SU-DHL-6 (cell line): ENCODE results near the gene XYLB.

Experiments used
- H2AFZ ChIP-seq: fragments of 200-600 bp; sonication (generic); 2 replicates; pipeline ENCODE4 v1.6.1; 2014; ENCODE audit warnings: low read depth, mild to moderate bottlenecking, moderate library complexity, mixed read lengths, antibody characterized with exemption, low read length; ENCODE audit not compliant: severe bottlenecking
- H3F3A ChIP-seq: fragments of 200-600 bp; shearing (Covaris generic); 2 replicates; pipeline ENCODE4 v1.6.0; 2016; ENCODE audit warnings: antibody characterized with exemption, mild to moderate bottlenecking; ENCODE audit not compliant: insufficient read depth
- H3K27ac ChIP-seq: fragments of 200-600 bp; sonication (generic); 2 replicates; pipeline ENCODE4 v1.5.1; 2016; ENCODE audit warnings: low read depth, mild to moderate bottlenecking, low read length, moderate library complexity, mixed read lengths
- H3K27me3 ChIP-seq: fragments of 200-600 bp; sonication (generic), shearing (Covaris generic); 2 replicates; pipeline ENCODE4 v1.6.0; 2014; ENCODE audit warnings: mild to moderate bottlenecking, low read length
- H3K36me3 ChIP-seq: fragments of 200-600 bp; sonication (generic); 2 replicates; pipeline ENCODE4 v1.6.1; 2014; ENCODE audit warnings: mild to moderate bottlenecking, low read length, mixed read lengths
- H3K4me2 ChIP-seq: fragments of 300-600, 200-600 bp; shearing (Covaris generic), sonication (generic); 2 replicates; pipeline ENCODE4 v1.6.0; 2014; ENCODE audit warnings: low read length, low read depth, mild to moderate bottlenecking; ENCODE audit not compliant: poor library complexity, severe bottlenecking
- H3K4me3 ChIP-seq: fragments of 200-600 bp; sonication (generic); 2 replicates; pipeline ENCODE4 v1.5.1; 2014; ENCODE audit warnings: antibody characterized with exemption, low read length, mild to moderate bottlenecking, mixed read lengths; ENCODE audit not compliant: insufficient read depth, poor library complexity, severe bottlenecking
- H3K79me2 ChIP-seq: fragments of 200-600 bp; sonication (generic); 2 replicates; pipeline ENCODE4 v1.6.1; 2014; ENCODE audit warnings: mild to moderate bottlenecking, low read length, moderate library complexity; ENCODE audit not compliant: insufficient read depth
- H3K9ac ChIP-seq: fragments of 200-600 bp; sonication (generic); 2 replicates; pipeline ENCODE4 v1.7.0; 2014; ENCODE audit warnings: mild to moderate bottlenecking, low read length
- H3K9me2 ChIP-seq: fragments of 200-600 bp; sonication (generic); replicated peaks from 2 replicates; pipeline ENCODE4 v1.6.1; 2014; ENCODE audit warnings: low read length; ENCODE audit not compliant: insufficient read depth
- H3K9me3 ChIP-seq: fragments of 200-600 bp; sonication (generic); 2 replicates; pipeline ENCODE4 v1.6.1; 2014; ENCODE audit warnings: low read length, mixed read lengths; ENCODE audit not compliant: insufficient read depth
- H4K20me1 ChIP-seq: fragments of 200-600 bp; sonication (generic); 2 replicates; pipeline ENCODE4 v1.6.1; 2014; ENCODE audit warnings: low read depth, mild to moderate bottlenecking, antibody characterized with exemption, low read length, moderate library complexity, mixed read lengths
- CTCF ChIP-seq: fragments of 200-600 bp; sonication (generic); IDR thresholded peaks from one replicate; pipeline ENCODE4 v1.5.1; 2017; ENCODE audit warnings: antibody characterized with exemption, mild to moderate bottlenecking, low read length, moderate library complexity; ENCODE audit not compliant: insufficient read depth, poor library complexity, severe bottlenecking
- EZH2phosphoT487 ChIP-seq: fragments of 200-600 bp; sonication (generic), shearing (Covaris generic); conservative IDR thresholded peaks from 2 replicates; pipeline ENCODE4 v1.6.1; 2018; ENCODE audit warnings: mild to moderate bottlenecking, antibody characterized with exemption, low read length, moderate library complexity, mixed read lengths

Gene XYLB

DNA sequence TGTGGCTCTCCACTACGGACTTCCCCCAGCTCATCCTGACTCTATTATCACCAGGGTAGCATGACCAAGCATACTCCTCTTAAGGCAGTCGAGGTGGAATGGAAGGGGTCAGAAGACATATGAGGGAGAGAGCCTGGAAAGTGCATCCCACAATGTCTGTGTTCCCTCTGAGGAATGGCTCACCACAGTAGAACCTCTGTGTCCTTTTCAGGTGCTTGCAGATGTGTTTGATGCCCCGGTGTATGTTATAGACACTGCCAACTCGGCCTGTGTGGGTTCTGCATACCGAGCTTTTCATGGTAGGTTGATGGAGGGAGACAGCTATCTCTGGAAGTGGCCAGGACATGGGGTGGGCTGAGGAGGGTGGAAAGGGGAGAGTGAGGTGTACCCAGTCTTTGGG is 50.3 kb downstream of the XYLB start:
- Histone ChIP-seq H3K9ac (no peak overlapping the region), H2AFZ (no peak overlapping the region), H3K9me3 (no peaks in the 10 kb centered on the region), H3F3A (no peaks in the 10 kb centered on the region), H3K9me2 (no peaks in the 10 kb centered on the region), H3K4me2 (no peak overlapping the region), H3K4me3 (no peak overlapping the region), H3K27ac (no peak overlapping the region), H4K20me1 (no peaks in the 10 kb centered on the region), H3K79me2 (no peaks in the 10 kb centered on the region), H3K36me3 (0 out of 2 replicates have a peak, but pooled peaks cover 2% of the 10 kb centered on the region), H3K27me3 (no peaks in the 10 kb centered on the region)
- TF ChIP-seq CTCF = no peak
- TF ChIP-seq EZH2phosphoT487 = no peak

GRCh38 chr3:38397320-38397719 is 50.7 kb downstream of the XYLB start:
- Histone ChIP-seq H3K27me3 (no peaks in the 10 kb centered on the region), H2AFZ (no peak overlapping the region), H3K36me3 (0 out of 2 replicates have a peak, but pooled peaks cover 2% of the 10 kb centered on the region), H3K79me2 (no peaks in the 10 kb centered on the region), H4K20me1 (no peaks in the 10 kb centered on the region), H3K9me3 (no peaks in the 10 kb centered on the region), H3K9ac (no peak overlapping the region), H3F3A (no peaks in the 10 kb centered on the region), H3K27ac (no peak overlapping the region), H3K4me2 (no peak overlapping the region), H3K4me3 (no peak overlapping the region), H3K9me2 (no peaks in the 10 kb centered on the region)
- TF ChIP-seq EZH2phosphoT487 (no peak), CTCF (no peak)

- Histone ChIP-seq H4K20me1 (no peaks in the 10 kb centered on the region), H3K27me3 (no peaks in the 10 kb centered on the region), H3F3A (no peaks in the 10 kb centered on the region), H2AFZ (no peak overlapping the region), H3K9me3 (no peaks in the 10 kb centered on the region), H3K4me3 (no peak overlapping the region), H3K27ac (no peak overlapping the region), H3K9me2 (no peaks in the 10 kb centered on the region), H3K79me2 (no peaks in the 10 kb centered on the region), H3K36me3 (peaks cover 12% of the 10 kb centered on the region; the same call in 1 of the 2 replicates), H3K4me2 (no peak overlapping the region), H3K9ac (no peak overlapping the region)
- TF ChIP-seq EZH2phosphoT487 (no peak), CTCF (no peak)
These were observed 54.8 kb downstream of the XYLB start for GRCh38 chr3:38401246-38401962.
